Fibroblast of the aortic adventitia (primary cell): ENCODE measurements around the gene ZBED2. TPM values are rescaled to one million over a fixed set of nuclear protein-coding genes. Genes with fewer than 3 reads are reported as not detected.

Experiments used
- DNase-seq: peaks from one replicate; pipeline ENCODE4 v3.0.0-alpha.2; 2010; ENCODE audit warnings: low read depth
- H3K4me3 ChIP-seq: 2 replicates; pipeline ENCODE4 v1.5.1; 2011; ENCODE audit warnings: low read depth, mild to moderate bottlenecking, control low read depth, low read length, moderate library complexity
- CTCF ChIP-seq: IDR thresholded peaks from 2 replicates; pipeline ENCODE4 v1.5.1; 2011; ENCODE audit warnings: mild to moderate bottlenecking, low read length, control low read depth, inconsistent platforms; ENCODE audit not compliant: insufficient read depth
- total RNA-seq: library from RNA; depleted of rRNA; stranded (reverse); fragments of >200 nt; gene quantifications from 2 replicates; pipeline ENCODE4 v1.2.3, GENCODE V29; 2012; ENCODE audit warnings: low replicate concordance

The ZBED2 gene
- total RNA-seq, 1 donor = 0.09 TPM

DNA sequence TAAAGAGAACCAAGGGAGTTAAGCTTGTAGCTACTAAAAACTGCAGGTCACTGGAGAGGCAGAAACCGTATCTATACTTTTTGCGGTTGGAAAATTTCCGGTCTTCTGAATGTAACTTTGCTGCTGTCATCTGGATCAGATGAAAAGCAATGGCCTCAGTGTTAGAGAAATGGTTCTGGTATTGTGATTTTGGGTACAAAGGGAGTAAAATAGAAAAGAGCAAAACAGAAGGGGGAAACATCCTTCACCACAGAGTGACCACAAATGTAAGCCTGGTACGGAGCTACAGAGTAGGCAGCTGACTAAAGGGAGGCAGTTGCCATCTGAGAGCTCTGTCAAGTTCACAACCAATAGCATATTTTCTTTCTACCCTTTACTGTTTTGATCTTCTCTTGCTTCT is 47.5 kb downstream of the ZBED2 start:
- no peak overlapping the region for H3K4me3 ChIP-seq
- TF ChIP-seq CTCF = no peak
- DNase-seq = no peak

GRCh38 chr3:111545349-111545748 is 49.8 kb downstream of the ZBED2 start:
- H3K4me3 ChIP-seq = no peak overlapping the region
- TF ChIP-seq CTCF = no peak
- DNase-seq = no peak

Other genes with a start within 250 kb of the ZBED2 start
- gene CD96, start 53.1 kb downstream of the ZBED2 start, total RNA-seq = 0.09 TPM in 1 of 2 replicates, not detected in the other
- 3.2 TPM in 1 of 2 replicates, not detected in the other for gene PLCXD2, start 79.3 kb upstream of the ZBED2 start, total RNA-seq